ENCODE data around the gene TUFM.

GRCh38 chr16:28866454-28866804 is 20.3 kb upstream of the TUFM start:
- TF ChIP-seq RARB (CRISPR knock-in tag; IDR thresholded peaks at IDR 0.05): no peak
- TF ChIP-seq ZFP30 (CRISPR knock-in tag; IDR thresholded peaks at IDR 0.05): no peak
- TF ChIP-seq PATZ1 (CRISPR knock-in tag; IDR thresholded peaks at IDR 0.05; ENCODE audit: borderline replicate concordance): no peak
- no peak for TF ChIP-seq ZFP3 (CRISPR knock-in tag; IDR thresholded peaks at IDR 0.05)
- no peak for TF ChIP-seq GLIS3 (CRISPR knock-in tag; IDR thresholded peaks at IDR 0.05)
- TF ChIP-seq ARNTL (CRISPR knock-in tag; IDR thresholded peaks at IDR 0.05; ENCODE audit: borderline replicate concordance, low read depth): no peak
- no peak for TF ChIP-seq OSR1 (CRISPR knock-in tag; IDR thresholded peaks at IDR 0.05)
- TF ChIP-seq, protein P1, sequence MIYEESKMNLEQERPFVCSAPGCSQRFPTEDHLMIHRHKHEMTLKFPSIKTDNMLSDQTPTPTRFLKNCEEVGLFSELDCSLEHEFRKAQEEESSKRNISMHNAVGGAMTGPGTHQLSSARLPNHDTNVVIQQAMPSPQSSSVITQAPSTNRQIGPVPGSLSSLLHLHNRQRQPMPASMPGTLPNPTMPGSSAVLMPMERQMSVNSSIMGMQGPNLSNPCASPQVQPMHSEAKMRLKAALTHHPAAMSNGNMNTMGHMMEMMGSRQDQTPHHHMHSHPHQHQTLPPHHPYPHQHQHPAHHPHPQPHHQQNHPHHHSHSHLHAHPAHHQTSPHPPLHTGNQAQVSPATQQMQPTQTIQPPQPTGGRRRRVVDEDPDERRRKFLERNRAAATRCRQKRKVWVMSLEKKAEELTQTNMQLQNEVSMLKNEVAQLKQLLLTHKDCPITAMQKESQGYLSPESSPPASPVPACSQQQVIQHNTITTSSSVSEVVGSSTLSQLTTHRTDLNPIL (CRISPR knock-in tag; IDR thresholded peaks at IDR 0.05; ENCODE audit: low read depth): no peak

All from SK-N-SH treated with all-trans-retinoic acid at 6 μM for 48 hours (cell line).